C4-2B (cell line): Measurements from ENCODE around the gene COG6.

Source experiments
- H3K27ac ChIP-seq: fragments of 450-650 bp; 2 replicates; pipeline ENCODE4 v1.5.1; 2017
- CTCF ChIP-seq: fragments of 450-650 bp; conservative IDR thresholded peaks from 2 replicates; pipeline ENCODE4 v1.5.1; 2017; ENCODE audit warnings: mild to moderate bottlenecking
- ZFX ChIP-seq: fragments of 450-650 bp; IDR thresholded peaks from 2 replicates; pipeline ENCODE4 v1.6.1; 2017

The COG6 gene

GRCh38 chr13:39767791-39768517 lies 112.5 kb downstream of the COG6 start:
- H3K27ac ChIP-seq = no peak overlapping the region
- no peak for TF ChIP-seq ZFX
- TF ChIP-seq CTCF = no peak

GRCh38 chr13:39768962-39769361 lies 113.5 kb downstream of the COG6 start:
- H3K27ac ChIP-seq = no peak overlapping the region
- TF ChIP-seq ZFX = no peak
- no peak for TF ChIP-seq CTCF

- no peak for TF ChIP-seq ZFX
- TF ChIP-seq CTCF = no peak
These were observed 115.0 kb downstream of the COG6 start for GRCh38 chr13:39770221-39771090.

GRCh38 chr13:39773833-39774232 lies 118.4 kb downstream of the COG6 start:
- no peak overlapping the region for H3K27ac ChIP-seq
- no peak for TF ChIP-seq CTCF
- no peak for TF ChIP-seq ZFX

More at GRCh38 chr13:39770221-39771090, 115.0 kb downstream of the COG6 start:
- H3K27ac ChIP-seq = no peak overlapping the region

- no peak overlapping the region for H3K27ac ChIP-seq
- TF ChIP-seq ZFX (no peak), CTCF (no peak)
These were observed 121.0 kb downstream of the COG6 start for GRCh38 chr13:39776439-39776838.

- no peak overlapping the region for H3K27ac ChIP-seq
These were observed 121.6 kb downstream of the COG6 start for GRCh38 chr13:39777021-39777420.

More at GRCh38 chr13:39777021-39777420, 121.6 kb downstream of the COG6 start:
- no peak for TF ChIP-seq CTCF
- TF ChIP-seq ZFX = no peak
